OCI-M2 (cell line): ENCODE results near the gene GPD2.
"Not testable (repeated sequence)": the region's sequence is repeated elsewhere in the genome, so short reads cannot be mapped to it uniquely, and the experiment has no call there.

Experiments used
- DNase-seq: peaks from one replicate; lab custom pipeline; 2025; ENCODE audit not compliant: unreplicated experiment; lab: John Stamatoyannopoulos, UW

GPD2 gene

GRCh38 chr2:156526950-156527636 lies 90.9 kb downstream of the GPD2 start:
- DNase-seq: no peak

GRCh38 chr2:156528583-156528982 lies 92.4 kb downstream of the GPD2 start:
- DNase-seq: not testable (repeated sequence)

GRCh38 chr2:156532989-156533388 lies 96.8 kb downstream of the GPD2 start:
- no peak for DNase-seq

- no peak for DNase-seq
Observed at GRCh38 chr2:156536534-156536933, 100.4 kb downstream of the GPD2 start.

- DNase-seq: no peak
Observed at GRCh38 chr2:156537141-156537540, 101.0 kb downstream of the GPD2 start.

GRCh38 chr2:156538083-156538504 lies 101.9 kb downstream of the GPD2 start:
- no peak for DNase-seq

GRCh38 chr2:156539086-156539860 lies 103.1 kb downstream of the GPD2 start:
- no peak for DNase-seq

- DNase-seq: no peak
Observed at GRCh38 chr2:156540706-156541105, 104.5 kb downstream of the GPD2 start.

- no peak for DNase-seq
Observed at GRCh38 chr2:156541229-156541628, 105.0 kb downstream of the GPD2 start.

- no peak for DNase-seq
Observed at GRCh38 chr2:156541706-156542105, 105.5 kb downstream of the GPD2 start.

GRCh38 chr2:156548413-156548812 lies 112.2 kb downstream of the GPD2 start:
- no peak for DNase-seq

GRCh38 chr2:156553714-156554442 lies 117.7 kb downstream of the GPD2 start:
- no peak for DNase-seq

GRCh38 chr2:156561326-156561725 lies 125.1 kb downstream of the GPD2 start:
- no peak for DNase-seq

- DNase-seq: no peak
Observed at GRCh38 chr2:156562124-156562523, 125.9 kb downstream of the GPD2 start.

- no peak for DNase-seq
Observed at GRCh38 chr2:156563994-156564753, 128.0 kb downstream of the GPD2 start.

- no peak for DNase-seq
Observed at GRCh38 chr2:156565066-156565710, 129.0 kb downstream of the GPD2 start.

GRCh38 chr2:156573710-156574109 lies 137.5 kb downstream of the GPD2 start:
- DNase-seq: no peak

GRCh38 chr2:156574112-156574511 lies 137.9 kb downstream of the GPD2 start:
- no peak for DNase-seq

GRCh38 chr2:156576005-156576404 lies 139.8 kb downstream of the GPD2 start:
- DNase-seq: no peak

GRCh38 chr2:156580501-156580900 lies 144.3 kb downstream of the GPD2 start:
- DNase-seq: no peak

GRCh38 chr2:156581280-156581679 lies 145.1 kb downstream of the GPD2 start:
- DNase-seq: no peak
